Measurements from ENCODE around the gene RCL1. TPM values are rescaled to one million over a fixed set of nuclear protein-coding genes. Genes with fewer than 3 reads are reported as not detected.

RCL1 gene, protein sequence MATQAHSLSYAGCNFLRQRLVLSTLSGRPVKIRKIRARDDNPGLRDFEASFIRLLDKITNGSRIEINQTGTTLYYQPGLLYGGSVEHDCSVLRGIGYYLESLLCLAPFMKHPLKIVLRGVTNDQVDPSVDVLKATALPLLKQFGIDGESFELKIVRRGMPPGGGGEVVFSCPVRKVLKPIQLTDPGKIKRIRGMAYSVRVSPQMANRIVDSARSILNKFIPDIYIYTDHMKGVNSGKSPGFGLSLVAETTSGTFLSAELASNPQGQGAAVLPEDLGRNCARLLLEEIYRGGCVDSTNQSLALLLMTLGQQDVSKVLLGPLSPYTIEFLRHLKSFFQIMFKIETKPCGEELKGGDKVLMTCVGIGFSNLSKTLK
- total RNA-seq = 23.5 and 27.3 TPM in 2 replicates

DNA sequence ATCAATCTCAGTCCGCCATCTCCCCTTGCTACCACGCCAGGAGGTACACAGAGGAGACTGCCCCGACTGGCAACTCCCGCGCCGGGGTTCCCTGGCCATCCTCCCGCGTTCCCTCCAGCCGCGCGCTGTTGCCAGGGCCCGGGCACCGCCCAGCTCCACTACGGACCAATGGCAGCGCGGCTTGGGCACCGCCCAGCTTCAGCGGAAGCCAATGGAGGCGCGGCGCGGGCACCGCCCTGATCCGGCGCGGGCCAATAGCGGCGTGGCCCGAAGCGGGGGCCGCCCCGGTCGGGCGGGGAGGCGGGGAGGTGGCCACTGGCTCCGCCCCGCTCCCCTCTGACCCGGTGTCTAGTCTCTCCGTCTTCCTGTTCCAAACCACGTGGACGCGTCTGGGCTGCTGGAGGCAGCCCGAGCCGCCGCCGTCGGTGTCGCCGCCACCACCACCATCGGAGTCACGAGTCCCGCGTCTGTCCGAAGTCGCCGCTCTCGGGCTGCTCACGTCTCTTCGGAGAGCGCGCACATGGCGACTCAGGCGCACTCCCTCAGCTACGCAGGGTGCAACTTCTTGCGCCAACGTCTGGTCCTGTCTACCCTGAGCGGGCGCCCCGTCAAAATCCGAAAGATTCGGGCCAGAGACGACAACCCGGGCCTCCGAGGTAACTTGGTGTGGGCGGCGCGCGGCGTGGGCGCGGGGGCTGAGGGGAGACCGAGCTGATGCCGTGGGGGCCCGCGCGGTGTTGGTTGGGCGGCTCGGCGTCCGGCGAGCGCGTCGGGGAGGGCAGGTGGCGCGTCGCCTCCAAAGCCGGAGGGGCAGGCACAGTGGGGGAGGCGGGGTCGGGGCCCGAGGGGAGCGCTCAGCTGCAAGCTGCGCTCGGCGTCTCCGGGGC lies at the start of gene RCL1:
Gene RCL1, plus strand, starts transcription at position 373 of the 887 bp plus-strand sequence. Its CDS starts 148 bp downstream, at position 521.

Other genes starting within 250 kb of the RCL1 start
- 9.3 and 9.4 TPM in 2 replicates for gene PLPP6, start 130.7 kb upstream of the RCL1 start, total RNA-seq
- 0.23 and 1.1 TPM in 2 replicates for gene SPATA6L, start 126.5 kb upstream of the RCL1 start, total RNA-seq
- 10.0 and 16.2 TPM in 2 replicates for gene CDC37L1, start 113.4 kb upstream of the RCL1 start, total RNA-seq
- 50.4 and 53.7 TPM in 2 replicates for gene AK3, start 51.7 kb upstream of the RCL1 start, total RNA-seq
- gene JAK2, start 192.3 kb downstream of the RCL1 start, total RNA-seq = 7.7 and 9.3 TPM in 2 replicates